ENCODE data around the gene UQCC3.
"Not testable (repeated sequence)": the region's sequence is repeated elsewhere in the genome, so short reads cannot be mapped to it uniquely, and the experiment has no call there.

UQCC3 gene, protein sequence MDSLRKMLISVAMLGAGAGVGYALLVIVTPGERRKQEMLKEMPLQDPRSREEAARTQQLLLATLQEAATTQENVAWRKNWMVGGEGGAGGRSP

GRCh38 chr11:62671608-62672389 lies at the start of gene UQCC3, which contains the start of gene LBHD1:
Gene UQCC3 (plus strand): TSS chr11:62671673. CDS start chr11:62671746, 73 bp downstream.
Gene LBHD1 (minus strand): TSS chr11:62672267. CDS start chr11:62670031, 2,236 bp downstream.
- Mint-ChIP-seq H3K27ac (peak within 1 kb of the TSS; percentile 98), H3K4me1 (ENCODE audit: low read depth) (peaks cover 57% of the 10 kb centered on the region), H3K36me3 (ENCODE audit: low read depth) (peaks cover 92% of the 10 kb centered on the region), H3K4me3 (peak within 1 kb of the TSS; percentile 94), H3K9me3 (no peaks in the 10 kb centered on the region), H3K27me3 (no peaks in the 10 kb centered on the region)
- peak; percentile 87 for DNase-seq

GRCh38 chr11:62622476-62623089 lies 48.9 kb upstream of the UQCC3 start:
- Mint-ChIP-seq H3K27me3 (no peaks in the 10 kb centered on the region), H3K27ac (peak overlapping the region; percentile 93), H3K4me1 (ENCODE audit: low read depth) (peaks cover 26% of the 10 kb centered on the region), H3K9me3 (no peaks in the 10 kb centered on the region), H3K4me3 (peak overlapping the region; percentile 91), H3K36me3 (ENCODE audit: low read depth) (peaks cover 84% of the 10 kb centered on the region)
- DNase-seq: no peak

- Mint-ChIP-seq H3K27me3 (no peaks in the 10 kb centered on the region), H3K36me3 (ENCODE audit: low read depth) (peaks cover 92% of the 10 kb centered on the region), H3K4me1 (ENCODE audit: low read depth) (no peaks in the 10 kb centered on the region), H3K9me3 (no peaks in the 10 kb centered on the region), H3K4me3 (no peak overlapping the region), H3K27ac (no peak overlapping the region)
- DNase-seq: no peak
These were observed 43.8 kb upstream of the UQCC3 start for GRCh38 chr11:62627713-62628112.

GRCh38 chr11:62632492-62632891 lies 39.0 kb upstream of the UQCC3 start:
- Mint-ChIP-seq H3K36me3 (ENCODE audit: low read depth) (peaks cover 96% of the 10 kb centered on the region), H3K4me1 (ENCODE audit: low read depth) (peaks cover 14% of the 10 kb centered on the region), H3K27me3 (no peaks in the 10 kb centered on the region), H3K9me3 (no peaks in the 10 kb centered on the region), H3K27ac (peak overlapping the region; percentile 82), H3K4me3 (no peak overlapping the region)
- no peak for DNase-seq

GRCh38 chr11:62644220-62644619 lies 27.3 kb upstream of the UQCC3 start:
- Mint-ChIP-seq H3K9me3 (no peaks in the 10 kb centered on the region), H3K36me3 (ENCODE audit: low read depth) (peaks cover 78% of the 10 kb centered on the region), H3K4me3 (peak overlapping the region; percentile 98), H3K27me3 (no peaks in the 10 kb centered on the region), H3K4me1 (ENCODE audit: low read depth) (peaks cover 48% of the 10 kb centered on the region), H3K27ac (peak overlapping the region; percentile 76)
- no peak for DNase-seq

DNA sequence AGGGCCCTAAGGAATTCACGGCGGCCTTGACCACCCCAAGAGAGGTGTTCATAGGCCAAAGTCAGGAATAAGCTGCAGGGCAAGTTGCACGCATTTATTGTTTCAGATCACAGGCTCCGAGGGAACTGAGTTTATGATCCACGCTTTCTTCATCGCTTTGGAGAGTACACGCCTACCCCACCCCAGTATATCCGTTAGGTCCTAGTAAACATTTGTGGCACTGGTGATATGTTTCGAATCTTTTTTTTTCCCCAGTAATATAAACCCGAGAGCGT lies 25.9 kb upstream of the UQCC3 start:
- no peaks in the 10 kb centered on the region for H3K27me3 Mint-ChIP-seq
- peak; percentile 43 for DNase-seq
- peak overlapping the region; percentile 98 for H3K27ac Mint-ChIP-seq
- H3K9me3 Mint-ChIP-seq: no peaks in the 10 kb centered on the region
- peaks cover 81% of the 10 kb centered on the region for H3K36me3 Mint-ChIP-seq (ENCODE audit: low read depth)
- H3K4me3 Mint-ChIP-seq: peak overlapping the region; percentile 98
- H3K4me1 Mint-ChIP-seq (ENCODE audit: low read depth): peaks cover 40% of the 10 kb centered on the region

GRCh38 chr11:62645946-62646824 lies 25.3 kb upstream of the UQCC3 start, which contains the start of gene GANAB:
Gene GANAB (minus strand): TSS chr11:62646613. CDS start chr11:62646599, 14 bp downstream.
- H3K27ac Mint-ChIP-seq: peak within 1 kb of the TSS; percentile 98
- peak; percentile 99 for DNase-seq
- H3K4me3 Mint-ChIP-seq: peak within 1 kb of the TSS; percentile 98
- H3K4me1 Mint-ChIP-seq (ENCODE audit: low read depth): peaks cover 39% of the 10 kb centered on the region
- H3K27me3 Mint-ChIP-seq: no peaks in the 10 kb centered on the region
- peaks cover 81% of the 10 kb centered on the region for H3K36me3 Mint-ChIP-seq (ENCODE audit: low read depth)
- no peaks in the 10 kb centered on the region for H3K9me3 Mint-ChIP-seq

DNA sequence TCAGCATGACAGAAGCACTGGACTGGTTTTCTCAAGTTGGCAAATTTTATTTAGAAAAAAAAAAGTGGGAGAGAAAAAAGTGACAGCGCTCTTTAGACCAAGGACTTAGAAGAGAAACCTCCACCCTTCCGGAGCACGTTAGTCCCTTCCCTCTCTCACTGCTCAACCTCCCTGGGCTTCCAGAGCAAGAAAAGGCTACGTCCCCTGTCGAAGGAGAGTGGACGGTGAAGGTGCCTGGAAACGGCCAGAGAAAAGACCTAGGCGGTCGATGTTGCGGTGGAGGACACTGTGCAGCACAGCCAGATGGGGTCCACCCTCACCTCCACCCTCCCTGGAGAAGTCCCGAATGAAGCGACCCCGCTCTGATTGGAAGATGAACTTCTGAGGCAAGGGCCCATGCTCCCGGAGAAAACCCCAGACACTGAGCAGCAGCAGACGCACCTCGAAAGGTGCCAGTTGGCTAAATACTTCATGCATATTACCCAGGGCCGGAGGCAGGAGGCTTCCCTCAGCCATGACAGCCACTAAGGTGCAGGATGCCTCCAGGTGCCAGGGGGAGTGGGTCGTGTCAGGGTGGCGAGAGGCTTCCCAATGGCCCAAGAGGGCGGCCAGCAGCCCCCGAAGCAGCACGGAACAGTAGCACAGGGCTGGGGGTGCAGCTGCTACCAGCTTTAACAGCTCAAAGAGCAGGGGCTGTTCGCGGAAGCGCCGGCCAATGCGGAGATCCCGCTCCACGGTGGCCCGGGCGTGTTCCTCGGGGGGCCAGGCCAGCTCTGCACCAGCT lies 24.5 kb upstream of the UQCC3 start:
- H3K4me3 Mint-ChIP-seq: peak overlapping the region; percentile 98
- no peaks in the 10 kb centered on the region for H3K27me3 Mint-ChIP-seq
- peaks cover 40% of the 10 kb centered on the region for H3K4me1 Mint-ChIP-seq (ENCODE audit: low read depth)
- H3K27ac Mint-ChIP-seq: peak overlapping the region; percentile 98
- DNase-seq: no peak
- peaks cover 78% of the 10 kb centered on the region for H3K36me3 Mint-ChIP-seq (ENCODE audit: low read depth)
- H3K9me3 Mint-ChIP-seq: no peaks in the 10 kb centered on the region

DNA sequence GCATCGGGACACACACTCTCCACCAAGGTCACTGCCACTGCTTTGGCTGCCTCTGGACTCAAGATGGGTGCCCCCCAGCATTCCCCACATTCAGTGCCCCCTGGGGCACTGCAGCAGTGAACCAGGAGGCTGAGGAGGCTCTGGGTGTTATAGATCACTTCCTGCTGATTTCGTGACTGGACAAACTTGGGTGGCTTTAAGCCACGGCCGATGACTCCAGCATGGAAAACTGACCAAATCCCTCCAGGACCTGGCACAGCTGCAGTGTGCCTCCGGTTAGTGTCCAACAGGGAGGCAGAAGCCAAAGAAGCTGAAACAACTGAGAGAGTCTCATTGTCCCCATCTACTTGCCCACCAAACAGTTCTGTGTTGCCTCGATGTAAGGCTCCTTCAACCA lies 23.9 kb upstream of the UQCC3 start:
- DNase-seq: no peak
- H3K27ac Mint-ChIP-seq: peak overlapping the region; percentile 98
- no peak overlapping the region for H3K4me3 Mint-ChIP-seq
- peaks cover 41% of the 10 kb centered on the region for H3K4me1 Mint-ChIP-seq (ENCODE audit: low read depth)
- peaks cover 79% of the 10 kb centered on the region for H3K36me3 Mint-ChIP-seq (ENCODE audit: low read depth)
- H3K27me3 Mint-ChIP-seq: no peaks in the 10 kb centered on the region
- no peaks in the 10 kb centered on the region for H3K9me3 Mint-ChIP-seq

GRCh38 chr11:62648185-62648966 lies 23.1 kb upstream of the UQCC3 start:
- H3K4me1 Mint-ChIP-seq (ENCODE audit: low read depth): peaks cover 40% of the 10 kb centered on the region
- H3K27ac Mint-ChIP-seq: peak overlapping the region; percentile 98

DNA sequence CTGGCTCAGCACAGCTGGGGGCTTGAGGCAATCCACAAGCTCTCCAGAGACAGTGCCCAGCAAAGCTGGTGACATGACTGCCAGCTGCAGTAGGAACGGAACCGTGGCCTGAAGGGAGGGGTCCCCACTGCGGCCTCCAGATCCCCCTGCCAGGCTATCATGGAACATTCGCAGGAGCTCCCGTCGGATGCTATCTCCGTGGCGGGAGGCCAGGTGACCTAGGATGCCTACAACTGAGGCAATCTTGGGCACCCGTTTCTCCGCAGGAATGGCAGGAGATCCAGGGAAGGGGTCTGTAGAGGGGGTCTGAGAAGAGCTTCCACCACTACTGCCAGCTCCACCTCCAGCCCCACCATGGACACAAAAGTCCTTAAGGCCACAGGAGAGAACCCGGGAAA lies 22.5 kb upstream of the UQCC3 start:
- DNase-seq: no peak
- Mint-ChIP-seq H3K9me3 (no peaks in the 10 kb centered on the region), H3K4me3 (no peak overlapping the region), H3K36me3 (ENCODE audit: low read depth) (peaks cover 70% of the 10 kb centered on the region), H3K27ac (no peak overlapping the region), H3K27me3 (no peaks in the 10 kb centered on the region), H3K4me1 (ENCODE audit: low read depth) (peaks cover 43% of the 10 kb centered on the region)

More at GRCh38 chr11:62648185-62648966, 23.1 kb upstream of the UQCC3 start:
- DNase-seq: no peak
- H3K27me3 Mint-ChIP-seq: no peaks in the 10 kb centered on the region
- no peak overlapping the region for H3K4me3 Mint-ChIP-seq
- peaks cover 75% of the 10 kb centered on the region for H3K36me3 Mint-ChIP-seq (ENCODE audit: low read depth)
- H3K9me3 Mint-ChIP-seq: no peaks in the 10 kb centered on the region

- H3K4me3 Mint-ChIP-seq: no peak overlapping the region
- peak overlapping the region; percentile 64 for H3K27ac Mint-ChIP-seq
- no peak for DNase-seq
- no peaks in the 10 kb centered on the region for H3K9me3 Mint-ChIP-seq
- peaks cover 65% of the 10 kb centered on the region for H3K36me3 Mint-ChIP-seq (ENCODE audit: low read depth)
- peaks cover 43% of the 10 kb centered on the region for H3K4me1 Mint-ChIP-seq (ENCODE audit: low read depth)
- no peaks in the 10 kb centered on the region for H3K27me3 Mint-ChIP-seq
These were observed 22.0 kb upstream of the UQCC3 start for GRCh38 chr11:62649486-62649885.

DNA sequence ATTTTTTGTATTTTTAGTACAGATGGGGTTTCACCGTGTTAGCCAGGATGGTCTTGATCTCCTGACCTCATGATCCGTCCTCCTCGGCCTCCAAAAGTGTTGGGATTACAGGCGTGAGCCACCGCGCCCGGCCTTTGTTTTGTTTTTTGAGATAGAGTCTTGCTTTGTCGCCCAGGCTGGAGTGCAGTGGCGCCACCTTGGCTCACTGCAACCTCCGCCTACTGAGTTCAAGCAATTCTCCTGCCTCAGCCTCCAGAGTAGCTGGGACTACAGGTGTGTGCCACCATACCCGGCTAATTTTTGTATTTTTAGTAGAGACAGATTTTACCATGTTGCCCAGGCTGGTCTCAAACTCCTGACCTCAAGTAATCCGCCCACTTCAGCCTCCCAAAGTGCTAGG lies 21.2 kb upstream of the UQCC3 start:
- H3K36me3 Mint-ChIP-seq (ENCODE audit: low read depth): peaks cover 59% of the 10 kb centered on the region
- peak overlapping the region; percentile 55 for H3K27ac Mint-ChIP-seq
- not testable (repeated sequence) for H3K4me3 Mint-ChIP-seq, H3K9me3 Mint-ChIP-seq, H3K27me3 Mint-ChIP-seq, DNase-seq
- peaks cover 40% of the 10 kb centered on the region for H3K4me1 Mint-ChIP-seq (ENCODE audit: low read depth)

All from activated T-cell treated with anti-CD3 and anti-CD28 coated beads, Interleukin-2, amount 50 U/mL, for 24 hours (primary cell).